Right atrium auricular region (tissue), 2 donors: ENCODE results near the gene ZNF770. TPM values are rescaled to one million over a fixed set of nuclear protein-coding genes. Genes with fewer than 3 reads are reported as not detected.

Experiments used
- DNase-seq: peaks from one replicate; pipeline ENCODE4 v3.0.0-alpha.2; 2019; ENCODE audit warnings: low spot score
- H3K27ac ChIP-seq, 2 donors: fragments of 200-600 bp; sonication (generic); 1 replicate in 1 of 2; 2 replicates in 1 of 2; pipeline ENCODE4 v1.5.1; 2016 to 2019
- H3K27me3 ChIP-seq, 2 donors: fragments of 200-600 bp; sonication (generic); one replicate each; pipeline versions ENCODE4 v1.5.1 to v1.6.0; 2017 to 2019
- H3K36me3 ChIP-seq: fragments of 200-600 bp; sonication (generic); one replicate; pipeline ENCODE4 v1.5.1; 2016
- H3K4me1 ChIP-seq, 2 donors: fragments of 200-600 bp; sonication (generic); one replicate each; pipeline versions ENCODE4 v1.5.1 to v1.6.0; 2017 to 2019
- H3K4me3 ChIP-seq, 2 donors: fragments of 200-600 bp; sonication (generic); 1 replicate in 1 of 2; 2 replicates in 1 of 2; pipeline ENCODE4 v1.5.1; 2017 to 2019; ENCODE audit warnings: mild to moderate bottlenecking in 1 of 2, moderate library complexity in 1 of 2
- H3K9me3 ChIP-seq, 2 donors: fragments of 200-600 bp; sonication (generic); one replicate each; pipeline ENCODE4 v1.5.1; 2019
- total RNA-seq, 2 donors: library from RNA; depleted of rRNA; stranded (reverse); fragments of >200 nt; gene quantifications; one replicate each; pipeline ENCODE4 v1.1.0, GENCODE V29; 2016
- TF ChIP-seq, protein P1 (sequence below), 2 donors: fragments of 200-600 bp; sonication (generic); IDR thresholded peaks; one replicate each; pipeline ENCODE4 v1.5.1; 2019; ENCODE audit warnings: antibody characterized with exemption in 2 of 2

ZNF770 gene
- total RNA-seq, 2 donors from 2014 or later: 17.6 to 35.4 TPM

DNA sequence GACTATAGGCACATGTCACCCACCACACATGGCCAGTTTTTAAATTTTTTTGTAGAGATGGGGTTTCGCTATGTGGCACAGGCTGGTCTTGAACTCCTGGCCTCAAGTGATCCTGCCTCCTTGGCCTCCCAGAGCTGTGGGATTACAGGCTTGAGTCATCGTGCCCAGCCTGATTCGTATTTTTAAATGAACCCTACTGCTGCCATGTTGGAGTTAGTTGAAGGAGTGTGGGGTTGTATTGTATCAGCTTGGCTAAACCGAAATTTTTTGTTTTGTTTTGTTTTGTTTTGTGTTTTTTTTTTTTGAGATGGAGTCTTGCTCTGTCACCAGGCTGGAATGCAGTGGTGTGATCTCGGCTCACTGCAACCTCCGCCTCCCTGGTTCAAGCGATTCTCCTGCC lies 11.8 kb upstream of the ZNF770 start:
- DNase-seq: no peak
- no peaks in the 10 kb centered on the region for H3K9me3 ChIP-seq
- no peak overlapping the region for H3K4me3 ChIP-seq
- H3K27ac ChIP-seq: no peak overlapping the region
- TF ChIP-seq, protein P1, sequence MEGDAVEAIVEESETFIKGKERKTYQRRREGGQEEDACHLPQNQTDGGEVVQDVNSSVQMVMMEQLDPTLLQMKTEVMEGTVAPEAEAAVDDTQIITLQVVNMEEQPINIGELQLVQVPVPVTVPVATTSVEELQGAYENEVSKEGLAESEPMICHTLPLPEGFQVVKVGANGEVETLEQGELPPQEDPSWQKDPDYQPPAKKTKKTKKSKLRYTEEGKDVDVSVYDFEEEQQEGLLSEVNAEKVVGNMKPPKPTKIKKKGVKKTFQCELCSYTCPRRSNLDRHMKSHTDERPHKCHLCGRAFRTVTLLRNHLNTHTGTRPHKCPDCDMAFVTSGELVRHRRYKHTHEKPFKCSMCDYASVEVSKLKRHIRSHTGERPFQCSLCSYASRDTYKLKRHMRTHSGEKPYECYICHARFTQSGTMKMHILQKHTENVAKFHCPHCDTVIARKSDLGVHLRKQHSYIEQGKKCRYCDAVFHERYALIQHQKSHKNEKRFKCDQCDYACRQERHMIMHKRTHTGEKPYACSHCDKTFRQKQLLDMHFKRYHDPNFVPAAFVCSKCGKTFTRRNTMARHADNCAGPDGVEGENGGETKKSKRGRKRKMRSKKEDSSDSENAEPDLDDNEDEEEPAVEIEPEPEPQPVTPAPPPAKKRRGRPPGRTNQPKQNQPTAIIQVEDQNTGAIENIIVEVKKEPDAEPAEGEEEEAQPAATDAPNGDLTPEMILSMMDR (IDR thresholded peaks at IDR 0.05): no peak
- peaks cover 0 to 4% of the 10 kb centered on the region in 2 donors for H3K4me1 ChIP-seq
- no peaks in the 10 kb centered on the region for H3K36me3 ChIP-seq
- no peaks in the 10 kb centered on the region for H3K27me3 ChIP-seq

- Histone ChIP-seq H3K9me3 (no peaks in the 10 kb centered on the region), H3K36me3 (no peaks in the 10 kb centered on the region), H3K4me1 (no peaks in the 10 kb centered on the region), H3K27me3 (no peaks in the 10 kb centered on the region), H3K4me3 (no peak overlapping the region), H3K27ac (no peak overlapping the region)
- no peak for DNase-seq
- TF ChIP-seq, protein P1 (IDR thresholded peaks at IDR 0.05): no peak
Measured at GRCh38 chr15:34994925-34995324, 6.8 kb upstream of the ZNF770 start.

DNA sequence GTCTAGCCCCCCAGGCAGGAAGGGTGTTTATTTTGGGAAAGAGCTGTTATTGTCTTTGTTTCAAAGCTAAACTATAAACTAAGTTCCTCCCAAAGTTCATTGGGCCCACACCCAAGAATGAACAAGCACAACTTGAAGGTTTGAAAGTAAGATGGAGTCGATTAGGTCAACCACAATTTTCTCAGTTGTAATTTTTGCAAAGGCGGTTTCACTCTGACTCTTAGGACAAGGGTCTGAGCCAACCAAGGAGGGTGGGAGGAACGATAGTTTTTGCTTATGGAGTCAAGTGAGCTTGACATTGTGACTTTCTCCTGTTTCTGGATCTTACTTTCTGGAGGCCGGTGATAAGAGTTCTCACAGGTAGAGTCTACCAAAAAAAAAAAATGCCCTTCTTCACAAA lies 5.8 kb upstream of the ZNF770 start:
- H3K27ac ChIP-seq: no peak overlapping the region
- H3K27me3 ChIP-seq: no peaks in the 10 kb centered on the region
- DNase-seq: no peak
- H3K9me3 ChIP-seq: no peaks in the 10 kb centered on the region
- H3K36me3 ChIP-seq: no peaks in the 10 kb centered on the region
- H3K4me1 ChIP-seq: peaks cover 0 to 6% of the 10 kb centered on the region in 2 donors
- TF ChIP-seq, protein P1 (IDR thresholded peaks at IDR 0.05): no peak
- no peak overlapping the region for H3K4me3 ChIP-seq

GRCh38 chr15:34993412-34993811 lies 5.3 kb upstream of the ZNF770 start:
- no peak overlapping the region for H3K27ac ChIP-seq
- no peaks in the 10 kb centered on the region for H3K36me3 ChIP-seq
- no peak overlapping the region for H3K4me3 ChIP-seq
- TF ChIP-seq, protein P1 (IDR thresholded peaks at IDR 0.05): no peak
- no peak for DNase-seq
- H3K4me1 ChIP-seq: peaks cover 0 to 7% of the 10 kb centered on the region in 2 donors
- no peaks in the 10 kb centered on the region for H3K27me3 ChIP-seq
- no peaks in the 10 kb centered on the region for H3K9me3 ChIP-seq

DNA sequence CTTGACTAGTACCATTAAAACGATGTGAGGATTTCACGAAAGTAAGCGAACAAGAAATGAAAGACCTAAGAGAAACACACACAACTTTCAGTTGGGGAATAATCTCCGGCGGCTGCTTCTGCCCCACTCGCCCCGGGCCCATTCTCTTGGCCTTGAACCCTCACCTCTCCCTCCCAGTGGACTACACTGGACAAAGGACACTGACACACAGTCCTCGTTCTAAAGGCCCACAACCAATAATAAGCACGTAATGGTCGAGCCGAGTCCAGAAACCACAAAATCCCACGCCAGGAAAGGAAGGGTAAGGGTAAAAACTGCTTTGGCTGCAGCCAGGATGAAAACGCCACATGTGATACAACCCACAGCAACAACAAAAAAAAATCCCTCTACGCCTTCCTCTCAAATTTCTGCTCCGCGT lies 469 bp downstream of the ZNF770 start:
- peak overlapping the region; percentile 97 to 98 for H3K27ac ChIP-seq
- no peak for DNase-seq

More for the DNA sequence above, 469 bp downstream of the ZNF770 start:
- Histone ChIP-seq H3K9me3 (no peaks in the 10 kb centered on the region), H3K36me3 (peaks cover 6% of the 10 kb centered on the region), H3K4me1 (peaks cover 0 to 41% of the 10 kb centered on the region in 2 donors), H3K4me3 (peak overlapping the region; percentile 79 to 81), H3K27me3 (no peaks in the 10 kb centered on the region)
- TF ChIP-seq, protein P1 (IDR thresholded peaks at IDR 0.05): no peak
